ENCODE results near the gene TMED6. TPM values are rescaled to one million over a fixed set of nuclear protein-coding genes. Genes with fewer than 3 reads are reported as not detected.

The TMED6 gene
- total RNA-seq, 1 experiment from 2014 or later: not detected

- DNase-seq (ENCODE audit: low read depth): no peak
Measured at GRCh38 chr16:69324013-69324531, 27.5 kb downstream of the TMED6 start.

GRCh38 chr16:69323415-69323814, 28.2 kb downstream of the TMED6 start:
- DNase-seq (ENCODE audit: low read depth): no peak

GRCh38 chr16:69322343-69322742, 29.2 kb downstream of the TMED6 start:
- no peak for DNase-seq (ENCODE audit: low read depth)

GRCh38 chr16:69321080-69321479, 30.5 kb downstream of the TMED6 start:
- DNase-seq (ENCODE audit: low read depth): no peak

GRCh38 chr16:69320740-69321073, 30.9 kb downstream of the TMED6 start:
- no peak for DNase-seq (ENCODE audit: low read depth)

GRCh38 chr16:69319826-69320739, 31.5 kb downstream of the TMED6 start:
- no peak for DNase-seq (ENCODE audit: low read depth)

GRCh38 chr16:69319381-69319780, 32.2 kb downstream of the TMED6 start:
- DNase-seq (ENCODE audit: low read depth): no peak

- no peak for DNase-seq (ENCODE audit: low read depth)
Measured at GRCh38 chr16:69318911-69319289, 32.7 kb downstream of the TMED6 start.

- no peak for DNase-seq (ENCODE audit: low read depth)
Measured at GRCh38 chr16:69318177-69318910, 33.2 kb downstream of the TMED6 start.

GRCh38 chr16:69316595-69317034, 35.0 kb downstream of the TMED6 start:
- DNase-seq (ENCODE audit: low read depth): no peak

- no peak for DNase-seq (ENCODE audit: low read depth)
Measured at GRCh38 chr16:69315486-69316311, 35.9 kb downstream of the TMED6 start.

- DNase-seq (ENCODE audit: low read depth): no peak
Measured at GRCh38 chr16:69314534-69314933, 37.1 kb downstream of the TMED6 start.

GRCh38 chr16:69313469-69313868, 38.1 kb downstream of the TMED6 start:
- DNase-seq (ENCODE audit: low read depth): no peak

- peak; percentile 23 for DNase-seq (ENCODE audit: low read depth)
Measured at GRCh38 chr16:69311533-69312387, 39.8 kb downstream of the TMED6 start.

- peak; percentile 94 for DNase-seq (ENCODE audit: low read depth)
Measured at GRCh38 chr16:69310653-69311532, 40.7 kb downstream of the TMED6 start, which contains the start of gene VPS4A. Gene VPS4A (plus strand): TSS chr16:69311350. CDS start chr16:69311512, 162 bp downstream.

GRCh38 chr16:69309316-69309715, 42.3 kb downstream of the TMED6 start:
- DNase-seq (ENCODE audit: low read depth): no peak

GRCh38 chr16:69307856-69308255, 43.7 kb downstream of the TMED6 start:
- no peak for DNase-seq (ENCODE audit: low read depth)

- DNase-seq (ENCODE audit: low read depth): no peak
Measured at GRCh38 chr16:69307091-69307490, 44.5 kb downstream of the TMED6 start.

- no peak for DNase-seq (ENCODE audit: low read depth)
Measured at GRCh38 chr16:69306031-69306430, 45.6 kb downstream of the TMED6 start.

GRCh38 chr16:69302301-69302700, 49.3 kb downstream of the TMED6 start:
- no peak for DNase-seq (ENCODE audit: low read depth)

Measured in LHCN-M2 (cell line).